Esophagus mucosa (tissue), 1 donor: ENCODE data around the gene ARAP2. TPM values are rescaled to one million over a fixed set of nuclear protein-coding genes. Genes with fewer than 3 reads are reported as not detected.

Experiments
- ATAC-seq: fragments of 200-7000 bp; cut with Tn5 transposase; one replicate; pipeline ENCODE4 v1.9.1; 2020
- total RNA-seq: library from RNA; stranded (reverse); gene quantifications from one replicate; pipeline ENCODE4 v1.2.4, GENCODE V29; 2023
- donor health status: DM: yes; HTN: yes; CAD: no.

ARAP2 gene
- total RNA-seq, 1 donor from 2014 or later = 28.5 TPM

- ATAC-seq = no peak
Measured at GRCh38 chr4:36111172-36111571, 133.1 kb downstream of the ARAP2 start.

- ATAC-seq = peak; percentile 52
Measured at GRCh38 chr4:36099509-36099908, 144.8 kb downstream of the ARAP2 start.

- ATAC-seq = no peak
Measured at GRCh38 chr4:36094995-36095394, 149.3 kb downstream of the ARAP2 start.

GRCh38 chr4:36091997-36092396, 152.3 kb downstream of the ARAP2 start:
- no peak for ATAC-seq

- ATAC-seq = no peak
Measured at GRCh38 chr4:36088542-36088941, 155.8 kb downstream of the ARAP2 start.

- no peak for ATAC-seq
Measured at GRCh38 chr4:36086261-36086786, 158.0 kb downstream of the ARAP2 start.

GRCh38 chr4:36082817-36083216, 161.5 kb downstream of the ARAP2 start:
- ATAC-seq = no peak

- no peak for ATAC-seq
Measured at GRCh38 chr4:36081185-36081584, 163.1 kb downstream of the ARAP2 start.

GRCh38 chr4:36079666-36080065, 164.6 kb downstream of the ARAP2 start:
- no peak for ATAC-seq

GRCh38 chr4:36078319-36078718, 166.0 kb downstream of the ARAP2 start:
- ATAC-seq = no peak

GRCh38 chr4:36072529-36072928, 171.8 kb downstream of the ARAP2 start:
- no peak for ATAC-seq

- no peak for ATAC-seq
Measured at GRCh38 chr4:36067116-36067515, 177.2 kb downstream of the ARAP2 start.

- ATAC-seq = no peak
Measured at GRCh38 chr4:36065274-36065871, 178.9 kb downstream of the ARAP2 start.

GRCh38 chr4:36064117-36064516, 180.2 kb downstream of the ARAP2 start:
- peak; percentile 80 for ATAC-seq

GRCh38 chr4:36056136-36056535, 188.2 kb downstream of the ARAP2 start:
- ATAC-seq = no peak

- no peak for ATAC-seq
Measured at GRCh38 chr4:36054694-36055422, 189.5 kb downstream of the ARAP2 start.

- no peak for ATAC-seq
Measured at GRCh38 chr4:36053930-36054329, 190.4 kb downstream of the ARAP2 start.

- no peak for ATAC-seq
Measured at GRCh38 chr4:36051634-36052033, 192.7 kb downstream of the ARAP2 start.

GRCh38 chr4:36046026-36046425, 198.3 kb downstream of the ARAP2 start:
- no peak for ATAC-seq

GRCh38 chr4:36043901-36044300, 200.4 kb downstream of the ARAP2 start:
- no peak for ATAC-seq

GRCh38 chr4:36043241-36043640, 201.1 kb downstream of the ARAP2 start:
- ATAC-seq = no peak

GRCh38 chr4:36042122-36042970, 202.0 kb downstream of the ARAP2 start:
- ATAC-seq = no peak

- no peak for ATAC-seq
Measured at GRCh38 chr4:36041340-36041739, 203.0 kb downstream of the ARAP2 start.
